Activated T-cell treated with anti-CD3 and anti-CD28 coated beads, Interleukin-2, amount 50 U/mL, for 48 hours (primary cell): ENCODE results near the gene EN1.

Experiments used
- DNase-seq, 2 experiments: peaks; one replicate each; pipeline ENCODE4 v3.0.0-alpha.2; 2020

EN1 gene

GRCh38 chr2:118846953-118847761 lies at the start of gene EN1:
Gene EN1, minus strand, starts transcription at chr2:118847648. Its CDS starts 481 bp downstream, at chr2:118847167.
- DNase-seq = no peak

- DNase-seq = no peak
Observed at GRCh38 chr2:118893100-118893499, 45.7 kb upstream of the EN1 start.

GRCh38 chr2:118889995-118890394 lies 42.5 kb upstream of the EN1 start:
- no peak for DNase-seq

- DNase-seq = no peak
Observed at GRCh38 chr2:118883792-118884191, 36.3 kb upstream of the EN1 start.

- DNase-seq = peak; percentile 71 to 75
Observed at GRCh38 chr2:118882693-118883336, 35.4 kb upstream of the EN1 start.

GRCh38 chr2:118881490-118882129 lies 34.2 kb upstream of the EN1 start:
- DNase-seq = peak; percentile 67 to 76

- DNase-seq = no peak
Observed at GRCh38 chr2:118880501-118880900, 33.1 kb upstream of the EN1 start.

GRCh38 chr2:118878531-118879149 lies 31.2 kb upstream of the EN1 start:
- DNase-seq = no peak

- DNase-seq = no peak
Observed at GRCh38 chr2:118875318-118875717, 27.9 kb upstream of the EN1 start.

GRCh38 chr2:118874324-118874723 lies 26.9 kb upstream of the EN1 start:
- no peak for DNase-seq

- peak in 1 of 2 experiments; percentile 25 for DNase-seq
Observed at GRCh38 chr2:118865106-118865505, 17.7 kb upstream of the EN1 start.

- DNase-seq = no peak
Observed at GRCh38 chr2:118864207-118864606, 16.8 kb upstream of the EN1 start.

GRCh38 chr2:118861731-118862130 lies 14.3 kb upstream of the EN1 start:
- no peak for DNase-seq

GRCh38 chr2:118861242-118861641 lies 13.8 kb upstream of the EN1 start:
- no peak for DNase-seq

GRCh38 chr2:118860506-118860905 lies 13.1 kb upstream of the EN1 start:
- DNase-seq = no peak

- peak in 1 of 2 experiments; percentile 18 for DNase-seq
Observed at GRCh38 chr2:118859157-118859770, 11.8 kb upstream of the EN1 start.

- DNase-seq = peak; percentile 17 to 20
Observed at GRCh38 chr2:118858485-118859156, 11.2 kb upstream of the EN1 start.

GRCh38 chr2:118857677-118858484 lies 10.4 kb upstream of the EN1 start:
- peak; percentile 27 to 28 for DNase-seq

- DNase-seq = peak; percentile 22 to 31
Observed at GRCh38 chr2:118856978-118857676, 9.7 kb upstream of the EN1 start.

GRCh38 chr2:118856330-118856977 lies 9.0 kb upstream of the EN1 start:
- peak in 1 of 2 experiments; percentile 20 for DNase-seq
